Stomach (tissue), 9 donors: ENCODE data around the gene NTRK2. TPM values are rescaled to one million over a fixed set of nuclear protein-coding genes. Genes with fewer than 3 reads are reported as not detected.

Source experiments
- DNase-seq, 2 donors: peaks; one replicate each; pipeline versions ENCODE4 v3.0.0 to v3.0.0-alpha.2; 2013 to 2019
- H3K27ac ChIP-seq, 5 donors: fragments of 200-600 bp in 4 of 5; sonication (generic) in 4 of 5; one replicate each; pipeline ENCODE4 v1.5.1; 2013 to 2019; ENCODE audit warnings: mild to moderate bottlenecking in 1 of 5, moderate library complexity in 1 of 5
- H3K27me3 ChIP-seq, 3 donors: fragments of 200-600 bp; sonication (generic); one replicate each; pipeline ENCODE4 v1.5.1; 2017 to 2019; ENCODE audit warnings: mixed run types in 1 of 3
- H3K36me3 ChIP-seq, 4 donors: fragments of 200-600 bp; sonication (generic); 1 replicate in 3 of 4; 2 replicates in 1 of 4; pipeline ENCODE4 v1.5.1; 2016 to 2019
- H3K4me1 ChIP-seq, 4 donors: fragments of 200-600 bp; sonication (generic); one replicate each; pipeline ENCODE4 v1.5.1; 2016 to 2019
- H3K4me3 ChIP-seq, 4 donors: fragments of 200-600 bp; sonication (generic) in 3 of 4; one replicate each; pipeline ENCODE4 v1.5.1; 2016 to 2019; ENCODE audit warnings: mild to moderate bottlenecking in 1 of 4
- H3K9me3 ChIP-seq, 4 donors: fragments of 200-600 bp; sonication (generic); one replicate each; pipeline ENCODE4 v1.5.1; 2016 to 2019
- EP300 ChIP-seq: sonication (generic); formaldehyde crosslinking; IDR thresholded peaks from one replicate; pipeline ENCODE4 v1.6.1; 2017; ENCODE audit warnings: antibody characterized with exemption
- POLR2A ChIP-seq, 4 donors: fragments of 450-650 bp; IDR thresholded peaks; one replicate each; pipeline ENCODE4 v1.6.1; 2016; ENCODE audit warnings: antibody characterized with exemption in 4 of 4, control low read depth in 2 of 4, mild to moderate bottlenecking in 1 of 4, moderate library complexity in 1 of 4
- POLR2AphosphoS5 ChIP-seq, 3 donors: sonication (generic); formaldehyde crosslinking; IDR thresholded peaks; one replicate each; pipeline ENCODE4 v1.6.1; 2016; ENCODE audit warnings: antibody characterized with exemption in 3 of 3
- WGBS, 5 donors: extraction: QIAGEN DNeasy Blood & Tissue Kit in 3 of 5; methylation state at CpG; one replicate each; pipeline versions ENCODE4 v1.1.5 to v1.1.7; 2013 to 2018; 5-methylcytosine and 5-hydroxymethylcytosine counted together
- intact Hi-C: fragments of 100-400 bp; cut with DNase I; formaldehyde crosslinking; loops from one replicate; pipeline ENCODE4 v1.15.1; 2023; ENCODE audit warnings: low total_unique reads
- polyA plus RNA-seq, 3 donors: library from polyadenylated mRNA; stranded (reverse); fragments of 200-250 nt; gene quantifications; one replicate each; pipeline ENCODE4 v1.2.3, GENCODE V29; 2013
- total RNA-seq, 5 donors: library from RNA; depleted of rRNA; stranded (reverse); fragments of >200 nt; gene quantifications; one replicate each; pipeline versions ENCODE4 v1.1.0 to v1.2.3, GENCODE V29; 2014 to 2016
- TF ChIP-seq, protein P1 (sequence below), 7 experiments: fragments of 450-650 bp in 4 of 7; fragments of 200-600 bp in 3 of 7; sonication (generic) in 3 of 7; IDR thresholded peaks; one replicate each; pipeline ENCODE4 v1.5.1; 2016 to 2019; ENCODE audit warnings: antibody characterized with exemption in 7 of 7, control low read depth in 2 of 7, mild to moderate bottlenecking in 1 of 7
- donor health status: healthy with polysubstance abuse.
- donor health status: Bipolar disorder and iron deficiency.
- donor health status: healthy.

NTRK2 gene
- total and polyA plus RNA-seq, 8 donors, result 0.06 to 8.8 (median 2.6) TPM

DNA sequence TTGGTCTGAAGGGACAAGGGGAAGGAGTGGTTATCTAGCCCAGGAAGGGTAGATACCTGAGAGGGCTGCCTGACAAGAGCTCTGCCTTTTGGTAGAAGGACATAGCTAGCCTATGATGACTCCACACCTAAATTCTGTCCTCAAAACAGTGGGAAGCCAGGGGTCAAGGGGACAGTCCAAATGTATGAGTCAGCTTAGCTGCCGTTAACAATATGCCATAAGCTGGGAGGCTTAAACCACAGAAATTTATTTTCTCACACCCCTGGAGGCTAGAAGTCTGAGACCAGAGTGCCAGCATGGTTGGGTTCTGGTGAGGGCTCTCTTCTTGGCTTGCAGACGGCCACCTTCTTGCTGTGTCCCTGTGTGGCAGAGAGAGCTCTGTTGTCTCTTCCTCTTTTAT, 306.4 kb downstream of the NTRK2 start:
- Histone ChIP-seq H3K4me3 (no peak overlapping the region), H3K27ac (no peak overlapping the region), H3K36me3 (no peaks in the 10 kb centered on the region), H3K4me1 (no peaks in the 10 kb centered on the region), H3K9me3 (no peaks in the 10 kb centered on the region), H3K27me3 (peaks cover 0 to 8% (median 0%) of the 10 kb centered on the region in 3 donors)
- WGBS, 5 donors, result 63 to 91% (median 78%) methylated on average over 2 of the region's 2 CpGs
- intact Hi-C loops, result no loop called here
- TF ChIP-seq POLR2A (IDR thresholded peaks at IDR 0.05) (no peak), EP300 (no peak), POLR2AphosphoS5 (IDR thresholded peaks at IDR 0.05) (no peak)
- TF ChIP-seq, protein P1, sequence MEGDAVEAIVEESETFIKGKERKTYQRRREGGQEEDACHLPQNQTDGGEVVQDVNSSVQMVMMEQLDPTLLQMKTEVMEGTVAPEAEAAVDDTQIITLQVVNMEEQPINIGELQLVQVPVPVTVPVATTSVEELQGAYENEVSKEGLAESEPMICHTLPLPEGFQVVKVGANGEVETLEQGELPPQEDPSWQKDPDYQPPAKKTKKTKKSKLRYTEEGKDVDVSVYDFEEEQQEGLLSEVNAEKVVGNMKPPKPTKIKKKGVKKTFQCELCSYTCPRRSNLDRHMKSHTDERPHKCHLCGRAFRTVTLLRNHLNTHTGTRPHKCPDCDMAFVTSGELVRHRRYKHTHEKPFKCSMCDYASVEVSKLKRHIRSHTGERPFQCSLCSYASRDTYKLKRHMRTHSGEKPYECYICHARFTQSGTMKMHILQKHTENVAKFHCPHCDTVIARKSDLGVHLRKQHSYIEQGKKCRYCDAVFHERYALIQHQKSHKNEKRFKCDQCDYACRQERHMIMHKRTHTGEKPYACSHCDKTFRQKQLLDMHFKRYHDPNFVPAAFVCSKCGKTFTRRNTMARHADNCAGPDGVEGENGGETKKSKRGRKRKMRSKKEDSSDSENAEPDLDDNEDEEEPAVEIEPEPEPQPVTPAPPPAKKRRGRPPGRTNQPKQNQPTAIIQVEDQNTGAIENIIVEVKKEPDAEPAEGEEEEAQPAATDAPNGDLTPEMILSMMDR (IDR thresholded peaks at IDR 0.05), result no peak
- DNase-seq, result no peak

DNA sequence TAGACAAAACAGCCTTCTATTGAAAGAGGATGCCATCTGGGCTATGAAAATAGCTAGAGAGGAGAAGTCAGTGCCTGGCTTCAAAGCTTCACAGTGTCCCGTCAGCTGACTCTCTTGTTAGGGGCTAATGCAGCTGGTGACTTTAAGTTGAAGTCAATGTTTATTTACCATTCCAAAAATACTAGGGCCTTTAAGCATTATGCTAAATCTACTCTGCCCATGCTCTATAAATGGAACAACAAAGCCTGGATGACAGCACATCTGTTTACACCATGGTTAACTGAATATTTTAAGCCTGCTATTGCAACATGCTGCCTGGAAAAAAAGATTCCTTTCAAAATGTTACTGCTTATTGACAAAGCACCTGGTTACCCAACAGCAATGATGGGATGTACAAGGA, 309.1 kb downstream of the NTRK2 start:
- no peak for DNase-seq
- Histone ChIP-seq H3K4me1 (no peaks in the 10 kb centered on the region), H3K36me3 (no peaks in the 10 kb centered on the region), H3K27ac (no peak overlapping the region), H3K4me3 (no peak overlapping the region), H3K27me3 (peaks cover 0 to 8% (median 0%) of the 10 kb centered on the region in 3 donors), H3K9me3 (no peaks in the 10 kb centered on the region)
- TF ChIP-seq POLR2AphosphoS5 (IDR thresholded peaks at IDR 0.05) (no peak), EP300 (no peak), POLR2A (IDR thresholded peaks at IDR 0.05) (no peak)
- TF ChIP-seq, protein P1 (IDR thresholded peaks at IDR 0.05), result no peak
- intact Hi-C loops, result no loop called here
- WGBS, 5 donors, result 79 to 87% (median 84%) methylated on average over 1 of the region's 1 CpG

- H3K36me3 ChIP-seq, result no peaks in the 10 kb centered on the region
- no peaks in the 10 kb centered on the region for H3K27me3 ChIP-seq
- H3K4me1 ChIP-seq, result no peaks in the 10 kb centered on the region
- H3K9me3 ChIP-seq, result no peaks in the 10 kb centered on the region
- H3K4me3 ChIP-seq, result no peak overlapping the region
- intact Hi-C loops, result no loop called here
- TF ChIP-seq, protein P1 (IDR thresholded peaks at IDR 0.05), result no peak
- no peak for TF ChIP-seq POLR2AphosphoS5 (IDR thresholded peaks at IDR 0.05)
- no peak for DNase-seq
- no peak overlapping the region for H3K27ac ChIP-seq
- WGBS, 5 donors, result 92 to 97% (median 96%) methylated on average over 3 of the region's 3 CpGs
Observed at GRCh38 chr9:84983749-84984148, 314.2 kb downstream of the NTRK2 start.

DNA sequence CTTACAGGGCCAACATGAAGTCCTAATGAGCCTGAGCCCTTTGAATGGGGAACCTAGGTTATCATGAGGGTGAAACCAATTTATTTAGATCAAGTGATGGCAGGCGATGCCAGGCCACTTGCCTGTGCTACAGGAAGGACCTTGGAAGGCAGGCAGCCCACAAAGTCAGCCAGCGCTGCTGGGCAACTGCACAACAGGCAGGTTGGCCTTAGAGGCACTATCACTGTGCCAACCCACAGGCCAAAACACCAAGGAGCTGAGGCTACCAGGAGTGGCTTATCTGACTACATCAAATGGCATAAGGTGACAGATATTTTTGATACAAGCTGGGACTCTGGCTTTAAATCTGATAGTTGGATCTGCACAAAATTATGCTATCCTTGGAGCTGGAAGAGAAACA, 319.1 kb downstream of the NTRK2 start:
- no peak for TF ChIP-seq EP300
- TF ChIP-seq POLR2AphosphoS5 (IDR thresholded peaks at IDR 0.05), result no peak
- no peak for TF ChIP-seq POLR2A (IDR thresholded peaks at IDR 0.05)
- TF ChIP-seq, protein P1 (IDR thresholded peaks at IDR 0.05), result no peak
- Histone ChIP-seq H3K4me1 (no peaks in the 10 kb centered on the region), H3K27ac (no peak overlapping the region), H3K36me3 (no peaks in the 10 kb centered on the region), H3K27me3 (peaks cover 0 to 5% (median 0%) of the 10 kb centered on the region in 3 donors), H3K4me3 (no peak overlapping the region), H3K9me3 (no peaks in the 10 kb centered on the region)
- WGBS, 5 donors, result 57 to 92% (median 78%) methylated on average over 1 to 2 of the region's 2 CpGs
- intact Hi-C loops, result no loop called here
- no peak for DNase-seq
